Measurements from ENCODE around the gene PTPN3. TPM values are rescaled to one million over a fixed set of nuclear protein-coding genes. Genes with fewer than 3 reads are reported as not detected.

The PTPN3 gene
- total RNA-seq, 2 donors from 2014 or later: 23.6 to 26.7 TPM

- H3K36me3 ChIP-seq: no peaks in the 10 kb centered on the region
- H3K27me3 ChIP-seq: no peaks in the 10 kb centered on the region
- DNase-seq: no peak
- no peak overlapping the region for H3K9ac ChIP-seq (ENCODE audit: low read depth in 2 of 2, low read length in 2 of 2)
- intact Hi-C loops (cut with DNase I): no loop called here
- TF ChIP-seq CTCF (IDR thresholded peaks at IDR 0.05): no peak
- no peaks in the 10 kb centered on the region for H3K9me3 ChIP-seq
- no peaks in the 10 kb centered on the region for H3K4me1 ChIP-seq
- no peak overlapping the region for H3K27ac ChIP-seq
- no peak overlapping the region for H3K4me3 ChIP-seq
Observed at GRCh38 chr9:109355564-109356297, 142.4 kb downstream of the PTPN3 start.

GRCh38 chr9:109354190-109354589, 143.9 kb downstream of the PTPN3 start:
- intact Hi-C loops (cut with DNase I): no loop called here
- H3K4me1 ChIP-seq: no peaks in the 10 kb centered on the region
- no peaks in the 10 kb centered on the region for H3K9me3 ChIP-seq
- no peak for DNase-seq
- H3K9ac ChIP-seq (ENCODE audit: low read depth in 2 of 2, low read length in 2 of 2): no peak overlapping the region
- no peaks in the 10 kb centered on the region for H3K36me3 ChIP-seq
- TF ChIP-seq CTCF (IDR thresholded peaks at IDR 0.05): no peak
- no peak overlapping the region for H3K4me3 ChIP-seq
- H3K27ac ChIP-seq: no peak overlapping the region
- no peaks in the 10 kb centered on the region for H3K27me3 ChIP-seq

GRCh38 chr9:109351032-109351431, 147.1 kb downstream of the PTPN3 start:
- H3K27ac ChIP-seq: no peak overlapping the region
- H3K4me1 ChIP-seq: no peaks in the 10 kb centered on the region
- no peak overlapping the region for H3K4me3 ChIP-seq
- no peaks in the 10 kb centered on the region for H3K9me3 ChIP-seq
- no peaks in the 10 kb centered on the region for H3K27me3 ChIP-seq
- H3K9ac ChIP-seq (ENCODE audit: low read depth in 2 of 2, low read length in 2 of 2): no peak overlapping the region
- no peak for TF ChIP-seq CTCF (IDR thresholded peaks at IDR 0.05)
- no peak for DNase-seq
- intact Hi-C loops (cut with DNase I): no loop called here
- no peaks in the 10 kb centered on the region for H3K36me3 ChIP-seq

GRCh38 chr9:109349421-109349846, 148.7 kb downstream of the PTPN3 start:
- H3K9me3 ChIP-seq: no peaks in the 10 kb centered on the region
- no peak for TF ChIP-seq CTCF (IDR thresholded peaks at IDR 0.05)
- DNase-seq: no peak
- no peaks in the 10 kb centered on the region for H3K36me3 ChIP-seq
- H3K9ac ChIP-seq (ENCODE audit: low read depth in 2 of 2, low read length in 2 of 2): no peak overlapping the region
- no peak overlapping the region for H3K4me3 ChIP-seq
- no peaks in the 10 kb centered on the region for H3K27me3 ChIP-seq
- intact Hi-C loops (cut with DNase I): no loop called here
- H3K27ac ChIP-seq: no peak overlapping the region
- peaks cover 3% of the 10 kb centered on the region for H3K4me1 ChIP-seq

- Histone ChIP-seq H3K9ac (ENCODE audit: low read depth in 2 of 2, low read length in 2 of 2) (no peak overlapping the region), H3K36me3 (no peaks in the 10 kb centered on the region), H3K9me3 (no peaks in the 10 kb centered on the region), H3K4me1 (peaks cover 3% of the 10 kb centered on the region), H3K4me3 (no peak overlapping the region), H3K27me3 (no peaks in the 10 kb centered on the region), H3K27ac (no peak overlapping the region)
- DNase-seq: no peak
- intact Hi-C loops (cut with DNase I): no loop called here
- no peak for TF ChIP-seq CTCF (IDR thresholded peaks at IDR 0.05)
Observed at GRCh38 chr9:109346904-109347303, 151.2 kb downstream of the PTPN3 start.

Data from colonic mucosa (tissue), 4 donors.